Epithelial cell of proximal tubule (primary cell): Measurements from ENCODE around the gene FNIP2. TPM values are rescaled to one million over a fixed set of nuclear protein-coding genes. Genes with fewer than 3 reads are reported as not detected.

ENCODE experiments used
- DNase-seq: peaks from one replicate; pipeline ENCODE4 v3.0.0-alpha.2; 2011; ENCODE audit warnings: low read depth
- H3K4me3 ChIP-seq: 2 replicates; pipeline ENCODE4 v1.5.1; 2011; ENCODE audit warnings: low read depth, mild to moderate bottlenecking, low read length
- total RNA-seq: library from RNA; depleted of rRNA; stranded (reverse); fragments of >200 nt; gene quantifications from 2 replicates; pipeline ENCODE4 v1.2.3, GENCODE V29; 2015
- TF ChIP-seq, protein P1 (sequence below): conservative IDR thresholded peaks from 2 replicates; pipeline ENCODE4 v1.5.1; 2012; ENCODE audit warnings: low read depth, mild to moderate bottlenecking, low read length

FNIP2 gene
- total RNA-seq, 1 donor from 2014 or later = 16.2 TPM

GRCh38 chr4:158809611-158810486 is 41.0 kb downstream of the FNIP2 start:
- TF ChIP-seq, protein P1, sequence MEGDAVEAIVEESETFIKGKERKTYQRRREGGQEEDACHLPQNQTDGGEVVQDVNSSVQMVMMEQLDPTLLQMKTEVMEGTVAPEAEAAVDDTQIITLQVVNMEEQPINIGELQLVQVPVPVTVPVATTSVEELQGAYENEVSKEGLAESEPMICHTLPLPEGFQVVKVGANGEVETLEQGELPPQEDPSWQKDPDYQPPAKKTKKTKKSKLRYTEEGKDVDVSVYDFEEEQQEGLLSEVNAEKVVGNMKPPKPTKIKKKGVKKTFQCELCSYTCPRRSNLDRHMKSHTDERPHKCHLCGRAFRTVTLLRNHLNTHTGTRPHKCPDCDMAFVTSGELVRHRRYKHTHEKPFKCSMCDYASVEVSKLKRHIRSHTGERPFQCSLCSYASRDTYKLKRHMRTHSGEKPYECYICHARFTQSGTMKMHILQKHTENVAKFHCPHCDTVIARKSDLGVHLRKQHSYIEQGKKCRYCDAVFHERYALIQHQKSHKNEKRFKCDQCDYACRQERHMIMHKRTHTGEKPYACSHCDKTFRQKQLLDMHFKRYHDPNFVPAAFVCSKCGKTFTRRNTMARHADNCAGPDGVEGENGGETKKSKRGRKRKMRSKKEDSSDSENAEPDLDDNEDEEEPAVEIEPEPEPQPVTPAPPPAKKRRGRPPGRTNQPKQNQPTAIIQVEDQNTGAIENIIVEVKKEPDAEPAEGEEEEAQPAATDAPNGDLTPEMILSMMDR = no peak
- no peak overlapping the region for H3K4me3 ChIP-seq
- peak; percentile 97 for DNase-seq

- no peak for DNase-seq
- TF ChIP-seq, protein P1 = no peak
- no peak overlapping the region for H3K4me3 ChIP-seq
Measured at GRCh38 chr4:158810487-158811215, 41.8 kb downstream of the FNIP2 start.

- TF ChIP-seq, protein P1 = no peak
- DNase-seq = no peak
- H3K4me3 ChIP-seq = no peak overlapping the region
Measured at GRCh38 chr4:158811216-158811540, 42.4 kb downstream of the FNIP2 start.

DNA sequence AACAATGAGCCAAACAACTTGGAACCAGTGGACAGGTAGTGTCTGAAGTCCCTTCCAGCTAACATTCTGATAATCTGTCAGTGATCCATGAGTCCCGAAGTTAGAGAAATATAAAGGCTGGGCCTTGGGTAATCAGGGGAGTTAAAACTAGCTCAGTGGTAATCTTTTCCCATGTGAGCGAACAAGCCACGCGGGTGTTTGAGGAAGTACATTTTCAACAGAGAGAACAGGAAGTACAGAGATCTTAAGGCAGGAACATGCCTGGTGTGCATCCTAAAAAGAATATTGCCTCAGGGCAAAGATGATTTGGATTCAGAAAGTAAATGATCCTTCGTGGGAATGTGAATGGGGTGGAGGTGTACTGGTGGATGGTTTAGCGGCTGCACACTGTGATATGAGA is 42.9 kb downstream of the FNIP2 start:
- TF ChIP-seq, protein P1 = peak; percentile 4
- no peak overlapping the region for H3K4me3 ChIP-seq
- no peak for DNase-seq

- H3K4me3 ChIP-seq = no peak overlapping the region
- DNase-seq = no peak
- TF ChIP-seq, protein P1 = peak; percentile 1
Measured at GRCh38 chr4:158812133-158812532, 43.3 kb downstream of the FNIP2 start.

GRCh38 chr4:158812543-158812942 is 43.7 kb downstream of the FNIP2 start:
- no peak overlapping the region for H3K4me3 ChIP-seq
- TF ChIP-seq, protein P1 = no peak
- DNase-seq = no peak
